GM19240 (cell line): Measurements from ENCODE around the gene PIGS.
"Not testable (repeated sequence)": the region's sequence is repeated elsewhere in the genome, so short reads cannot be mapped to it uniquely, and the experiment has no call there.

ENCODE experiments used
- DNase-seq: peaks from one replicate; pipeline ENCODE4 v3.0.0; 2011; ENCODE audit warnings: low spot score; ENCODE audit not compliant: insufficient read length

PIGS gene

GRCh38 chr17:28571361-28572122, at the start of gene PIGS:
TSS of gene PIGS (minus strand) at chr17:28571524. CDS start at chr17:28571496, 28 bp downstream.
- peak; percentile 88 for DNase-seq

- DNase-seq = no peak
These were observed 48.7 kb upstream of the PIGS start for GRCh38 chr17:28620010-28620409.

GRCh38 chr17:28618464-28618863, 47.1 kb upstream of the PIGS start:
- no peak for DNase-seq

GRCh38 chr17:28616281-28616680, 45.0 kb upstream of the PIGS start:
- DNase-seq = no peak

GRCh38 chr17:28615260-28615940, 44.1 kb upstream of the PIGS start:
- no peak for DNase-seq

GRCh38 chr17:28613931-28614381, 42.6 kb upstream of the PIGS start, which contains the start of gene RSKR:
TSS of gene RSKR (minus strand) at chr17:28614185. CDS start at chr17:28614161, 24 bp downstream.
- no peak for DNase-seq

- DNase-seq = peak; percentile 27
These were observed 41.9 kb upstream of the PIGS start for GRCh38 chr17:28612936-28613872.

GRCh38 chr17:28612531-28612930, 41.2 kb upstream of the PIGS start:
- no peak for DNase-seq

- no peak for DNase-seq
These were observed 39.1 kb upstream of the PIGS start for GRCh38 chr17:28610376-28610775.

- DNase-seq = not testable (repeated sequence)
These were observed 32.7 kb upstream of the PIGS start for GRCh38 chr17:28604031-28604430.

- peak; percentile 59 for DNase-seq
These were observed 28.2 kb upstream of the PIGS start for GRCh38 chr17:28599311-28600184.

GRCh38 chr17:28598799-28599310, 27.5 kb upstream of the PIGS start, which contains the start of gene SPAG5:
TSS of gene SPAG5 (minus strand) at chr17:28599025. CDS start at chr17:28598946, 79 bp downstream.
- DNase-seq = peak; percentile 97

GRCh38 chr17:28598389-28598788, 27.1 kb upstream of the PIGS start:
- no peak for DNase-seq

- DNase-seq = no peak
These were observed 26.5 kb upstream of the PIGS start for GRCh38 chr17:28597606-28598383.

GRCh38 chr17:28592260-28592659, 20.9 kb upstream of the PIGS start:
- DNase-seq = no peak

GRCh38 chr17:28585851-28586250, 14.5 kb upstream of the PIGS start:
- DNase-seq = no peak

- DNase-seq = no peak
These were observed 13.1 kb upstream of the PIGS start for GRCh38 chr17:28584434-28584833.

GRCh38 chr17:28582513-28582912, 11.2 kb upstream of the PIGS start:
- DNase-seq = no peak

- DNase-seq = no peak
These were observed 9.6 kb upstream of the PIGS start for GRCh38 chr17:28580959-28581358.
